Measurements from ENCODE around the gene GRM5.

DNA sequence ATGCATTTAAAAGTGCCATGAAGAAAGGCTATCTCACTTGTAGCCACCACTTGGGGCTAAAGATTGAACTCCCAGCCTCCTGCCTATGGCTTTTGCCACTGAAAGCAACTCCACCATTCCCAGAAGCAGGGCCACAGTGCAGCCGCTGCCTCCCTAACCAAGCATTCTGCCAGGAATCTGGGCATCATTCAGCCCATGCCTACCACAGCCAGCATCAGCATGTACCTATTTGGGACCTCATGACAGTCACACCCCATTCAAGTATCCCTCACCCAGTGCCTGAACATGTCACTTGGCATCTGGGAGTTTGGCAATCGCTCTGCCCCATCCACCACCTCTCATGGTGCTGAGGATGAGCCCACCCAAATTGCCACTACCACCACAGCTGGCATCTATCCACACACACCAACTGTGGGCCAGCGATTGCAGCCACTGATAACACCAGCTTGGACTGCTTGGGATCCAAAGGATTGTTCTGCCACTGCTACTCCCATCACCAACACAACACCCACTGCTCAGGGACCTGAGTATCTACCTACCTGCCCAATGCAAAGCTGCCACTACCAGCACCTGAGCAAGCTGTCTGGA, 234.4 kb downstream of the GRM5 start:
- no peak for TF ChIP-seq POLR2AphosphoS5 (IDR thresholded peaks at IDR 0.05)
- TF ChIP-seq, protein P1, sequence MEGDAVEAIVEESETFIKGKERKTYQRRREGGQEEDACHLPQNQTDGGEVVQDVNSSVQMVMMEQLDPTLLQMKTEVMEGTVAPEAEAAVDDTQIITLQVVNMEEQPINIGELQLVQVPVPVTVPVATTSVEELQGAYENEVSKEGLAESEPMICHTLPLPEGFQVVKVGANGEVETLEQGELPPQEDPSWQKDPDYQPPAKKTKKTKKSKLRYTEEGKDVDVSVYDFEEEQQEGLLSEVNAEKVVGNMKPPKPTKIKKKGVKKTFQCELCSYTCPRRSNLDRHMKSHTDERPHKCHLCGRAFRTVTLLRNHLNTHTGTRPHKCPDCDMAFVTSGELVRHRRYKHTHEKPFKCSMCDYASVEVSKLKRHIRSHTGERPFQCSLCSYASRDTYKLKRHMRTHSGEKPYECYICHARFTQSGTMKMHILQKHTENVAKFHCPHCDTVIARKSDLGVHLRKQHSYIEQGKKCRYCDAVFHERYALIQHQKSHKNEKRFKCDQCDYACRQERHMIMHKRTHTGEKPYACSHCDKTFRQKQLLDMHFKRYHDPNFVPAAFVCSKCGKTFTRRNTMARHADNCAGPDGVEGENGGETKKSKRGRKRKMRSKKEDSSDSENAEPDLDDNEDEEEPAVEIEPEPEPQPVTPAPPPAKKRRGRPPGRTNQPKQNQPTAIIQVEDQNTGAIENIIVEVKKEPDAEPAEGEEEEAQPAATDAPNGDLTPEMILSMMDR (IDR thresholded peaks at IDR 0.05): no peak

Measured in prostate gland (tissue), 2 donors.